NCI-H345 treated with DMSO at 0.1 percent for 48 hours (cell line): ENCODE data around the gene SNX5.

Experiments
- DNase-seq: peaks from one replicate; lab custom pipeline; 2025; ENCODE audit not compliant: unreplicated experiment; lab: John Stamatoyannopoulos, UW

SNX5 gene

GRCh38 chr20:17921774-17922173, 46.8 kb downstream of the SNX5 start:
- DNase-seq, result no peak

GRCh38 chr20:17919149-17919548, 49.4 kb downstream of the SNX5 start:
- no peak for DNase-seq

GRCh38 chr20:17917832-17918618, 50.6 kb downstream of the SNX5 start:
- no peak for DNase-seq

GRCh38 chr20:17916433-17916891, 52.1 kb downstream of the SNX5 start:
- no peak for DNase-seq

GRCh38 chr20:17914957-17915356, 53.6 kb downstream of the SNX5 start:
- DNase-seq, result no peak

GRCh38 chr20:17912916-17913315, 55.7 kb downstream of the SNX5 start:
- DNase-seq, result no peak

- DNase-seq, result no peak
Measured at GRCh38 chr20:17911927-17912326, 56.7 kb downstream of the SNX5 start.

GRCh38 chr20:17910828-17911294, 57.7 kb downstream of the SNX5 start:
- DNase-seq, result no peak

GRCh38 chr20:17909869-17910321, 58.7 kb downstream of the SNX5 start:
- no peak for DNase-seq

GRCh38 chr20:17905544-17905943, 63.0 kb downstream of the SNX5 start:
- no peak for DNase-seq

GRCh38 chr20:17904027-17904426, 64.6 kb downstream of the SNX5 start:
- DNase-seq, result no peak

GRCh38 chr20:17902531-17903083, 66.0 kb downstream of the SNX5 start:
- no peak for DNase-seq

- DNase-seq, result no peak
Measured at GRCh38 chr20:17901971-17902370, 66.6 kb downstream of the SNX5 start.

- DNase-seq, result peak; percentile 29
Measured at GRCh38 chr20:17898548-17898994, 70.0 kb downstream of the SNX5 start.

- DNase-seq, result no peak
Measured at GRCh38 chr20:17897566-17898307, 70.9 kb downstream of the SNX5 start.

- no peak for DNase-seq
Measured at GRCh38 chr20:17896771-17897369, 71.7 kb downstream of the SNX5 start.

GRCh38 chr20:17896193-17896723, 72.3 kb downstream of the SNX5 start:
- DNase-seq, result no peak

GRCh38 chr20:17895641-17896171, 72.9 kb downstream of the SNX5 start:
- no peak for DNase-seq

GRCh38 chr20:17893445-17893844, 75.1 kb downstream of the SNX5 start:
- no peak for DNase-seq

- no peak for DNase-seq
Measured at GRCh38 chr20:17892189-17892938, 76.2 kb downstream of the SNX5 start.
